ENCODE results near the gene DNAH9.

DNAH9 gene

GRCh38 chr17:11598274-11599221 lies at the start of gene DNAH9:
Gene DNAH9 (plus strand): TSS chr17:11598470. CDS start chr17:11598499, 29 bp downstream.
- no peak for TF ChIP-seq JUND (IDR thresholded peaks at IDR 0.05; ENCODE audit: low read depth)
- in situ Hi-C loops (cut with HindIII; ENCODE audit: low pct_unique_long_range_greater_than_20kb, low sequenced_read_pairs) = no loop called here
- DNase-seq (ENCODE audit: low read depth in 1 of 2, low spot score in 1 of 2) = no peak

DNA sequence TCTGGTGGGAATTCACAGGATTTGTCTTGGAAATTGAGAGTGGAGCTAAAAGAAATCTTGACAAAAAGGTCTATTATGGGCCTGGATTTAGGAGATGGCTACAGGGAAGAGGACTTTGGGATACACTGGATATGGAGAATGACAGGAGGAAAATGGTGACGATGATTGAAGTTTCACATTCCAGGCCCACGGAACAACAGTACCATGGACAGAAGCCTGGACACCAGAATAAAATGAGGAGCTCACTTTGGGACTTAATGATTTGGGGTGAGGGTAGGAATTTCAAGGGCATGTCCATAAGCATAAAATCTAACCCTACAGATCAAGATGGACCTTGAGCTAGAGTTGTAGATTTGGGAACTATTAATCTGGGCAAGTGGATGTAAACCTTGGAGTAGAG lies 47.8 kb upstream of the DNAH9 start:
- in situ Hi-C loops (cut with HindIII; ENCODE audit: low pct_unique_long_range_greater_than_20kb, low sequenced_read_pairs) = no loop called here
- DNase-seq (ENCODE audit: low read depth in 1 of 2, low spot score in 1 of 2) = no peak
- no peak for TF ChIP-seq JUND (IDR thresholded peaks at IDR 0.05; ENCODE audit: low read depth)

GRCh38 chr17:11551442-11551841 lies 46.8 kb upstream of the DNAH9 start:
- in situ Hi-C loops (cut with HindIII; ENCODE audit: low pct_unique_long_range_greater_than_20kb, low sequenced_read_pairs) = no loop called here
- TF ChIP-seq JUND (IDR thresholded peaks at IDR 0.05; ENCODE audit: low read depth) = no peak

DNA sequence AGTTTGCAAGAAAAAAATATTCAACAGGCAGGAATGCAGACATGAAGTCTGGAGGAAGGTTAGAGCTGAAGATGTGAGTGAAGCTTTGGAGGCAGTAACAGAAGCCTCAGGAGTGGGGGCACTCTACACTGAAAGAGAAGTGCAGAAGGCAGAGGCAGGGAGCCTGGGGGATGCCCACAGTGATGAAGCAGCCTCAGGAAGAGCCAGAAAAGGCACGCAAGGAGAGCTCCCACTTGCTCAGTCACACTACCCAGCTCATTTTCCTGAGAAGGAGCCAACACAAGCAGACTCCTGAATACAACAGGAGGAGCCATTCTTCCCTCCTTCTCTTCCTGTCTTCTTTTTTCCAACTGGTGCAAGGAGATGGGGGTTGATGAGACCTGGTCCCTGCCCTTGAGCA lies 45.1 kb upstream of the DNAH9 start:
- in situ Hi-C loops (cut with HindIII; ENCODE audit: low pct_unique_long_range_greater_than_20kb, low sequenced_read_pairs) = no loop called here
- no peak for DNase-seq (ENCODE audit: low read depth in 1 of 2, low spot score in 1 of 2)
- TF ChIP-seq JUND (IDR thresholded peaks at IDR 0.05; ENCODE audit: low read depth) = no peak

More at GRCh38 chr17:11551442-11551841, 46.8 kb upstream of the DNAH9 start:
- DNase-seq (ENCODE audit: low read depth in 1 of 2, low spot score in 1 of 2) = no peak

DNA sequence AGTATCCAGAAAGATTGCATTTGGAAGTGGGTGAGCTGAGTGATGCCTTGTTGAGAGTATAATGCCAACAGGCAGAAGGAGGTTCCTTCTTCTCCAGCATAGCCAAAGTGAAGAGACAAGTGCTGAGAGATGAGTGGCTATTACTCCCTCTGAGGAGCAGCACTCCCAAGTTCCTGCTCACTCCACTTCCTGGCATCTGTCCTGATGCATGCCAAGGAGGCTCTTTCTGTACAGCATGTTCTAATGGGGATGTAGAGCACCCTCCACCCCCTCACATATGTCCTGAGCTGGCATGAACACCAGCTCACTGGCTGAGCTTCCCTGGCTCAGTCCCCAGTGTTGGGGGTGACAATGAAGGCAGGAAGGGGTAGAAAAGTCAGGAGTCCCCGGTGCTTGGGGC lies 44.2 kb upstream of the DNAH9 start:
- in situ Hi-C loops (cut with HindIII; ENCODE audit: low pct_unique_long_range_greater_than_20kb, low sequenced_read_pairs) = no loop called here
- no peak for DNase-seq (ENCODE audit: low read depth in 1 of 2, low spot score in 1 of 2)
- no peak for TF ChIP-seq JUND (IDR thresholded peaks at IDR 0.05; ENCODE audit: low read depth)

- no peak for DNase-seq (ENCODE audit: low read depth in 1 of 2, low spot score in 1 of 2)
- in situ Hi-C loops (cut with HindIII; ENCODE audit: low pct_unique_long_range_greater_than_20kb, low sequenced_read_pairs) = no loop called here
- TF ChIP-seq JUND (IDR thresholded peaks at IDR 0.05; ENCODE audit: low read depth) = no peak
These were observed 43.7 kb upstream of the DNAH9 start for GRCh38 chr17:11554542-11554941.

DNA sequence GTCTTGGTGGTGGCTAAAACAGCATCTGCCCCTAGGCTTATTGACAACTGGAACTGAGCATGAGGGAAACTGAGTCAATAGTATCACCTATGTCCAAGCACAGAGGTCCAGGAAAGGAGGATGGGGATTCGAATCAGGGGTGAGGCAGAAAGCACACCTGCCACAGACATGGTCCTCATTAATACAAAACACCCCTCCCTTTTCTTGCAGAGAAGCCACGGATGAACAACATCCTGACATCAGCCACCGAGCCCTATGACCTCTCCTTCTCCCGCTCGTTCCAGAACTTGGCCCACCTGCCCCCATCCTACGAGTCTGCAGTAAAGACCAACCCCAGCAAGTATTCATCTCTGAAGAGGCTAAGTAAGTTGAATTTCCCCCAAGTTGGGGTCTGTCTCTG lies 42.7 kb upstream of the DNAH9 start:
- no peak for DNase-seq (ENCODE audit: low read depth in 1 of 2, low spot score in 1 of 2)
- in situ Hi-C loops (cut with HindIII; ENCODE audit: low pct_unique_long_range_greater_than_20kb, low sequenced_read_pairs) = no loop called here
- TF ChIP-seq JUND (IDR thresholded peaks at IDR 0.05; ENCODE audit: low read depth) = no peak

DNA sequence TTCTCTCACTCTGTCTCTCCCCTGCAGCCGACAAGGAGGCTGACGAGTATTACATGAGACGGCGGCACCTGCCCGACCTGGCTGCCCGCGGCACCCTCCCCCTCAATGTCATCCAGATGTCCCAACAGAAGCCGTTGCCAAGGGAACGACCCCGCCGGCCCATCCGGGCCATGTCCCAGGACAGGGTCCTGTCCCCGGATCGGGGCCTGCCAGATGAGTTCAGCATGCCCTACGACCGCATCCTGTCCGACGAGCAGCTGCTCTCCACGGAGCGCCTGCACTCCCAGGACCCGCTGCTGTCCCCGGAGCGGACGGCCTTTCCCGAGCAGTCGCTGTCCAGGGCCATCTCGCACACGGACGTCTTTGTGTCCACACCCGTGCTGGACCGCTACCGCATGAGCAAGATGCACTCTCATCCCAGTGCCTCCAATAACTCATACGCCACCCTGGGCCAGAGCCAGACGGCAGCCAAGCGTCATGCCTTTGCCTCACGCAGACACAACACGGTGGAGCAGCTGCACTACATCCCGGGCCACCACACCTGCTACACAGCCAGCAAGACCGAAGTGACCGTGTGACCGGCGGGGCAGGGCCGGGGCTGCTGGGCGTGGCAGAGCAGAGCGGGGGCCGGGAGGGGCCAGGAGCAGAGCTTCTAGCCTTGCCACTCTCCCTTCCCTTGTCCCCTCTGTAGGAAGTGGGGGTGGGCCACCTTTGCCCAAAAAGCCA lies 40.4 kb upstream of the DNAH9 start:
- no peak for TF ChIP-seq JUND (IDR thresholded peaks at IDR 0.05; ENCODE audit: low read depth)
- in situ Hi-C loops (cut with HindIII; ENCODE audit: low pct_unique_long_range_greater_than_20kb, low sequenced_read_pairs) = no loop called here
- DNase-seq (ENCODE audit: low read depth in 1 of 2, low spot score in 1 of 2) = no peak

DNA sequence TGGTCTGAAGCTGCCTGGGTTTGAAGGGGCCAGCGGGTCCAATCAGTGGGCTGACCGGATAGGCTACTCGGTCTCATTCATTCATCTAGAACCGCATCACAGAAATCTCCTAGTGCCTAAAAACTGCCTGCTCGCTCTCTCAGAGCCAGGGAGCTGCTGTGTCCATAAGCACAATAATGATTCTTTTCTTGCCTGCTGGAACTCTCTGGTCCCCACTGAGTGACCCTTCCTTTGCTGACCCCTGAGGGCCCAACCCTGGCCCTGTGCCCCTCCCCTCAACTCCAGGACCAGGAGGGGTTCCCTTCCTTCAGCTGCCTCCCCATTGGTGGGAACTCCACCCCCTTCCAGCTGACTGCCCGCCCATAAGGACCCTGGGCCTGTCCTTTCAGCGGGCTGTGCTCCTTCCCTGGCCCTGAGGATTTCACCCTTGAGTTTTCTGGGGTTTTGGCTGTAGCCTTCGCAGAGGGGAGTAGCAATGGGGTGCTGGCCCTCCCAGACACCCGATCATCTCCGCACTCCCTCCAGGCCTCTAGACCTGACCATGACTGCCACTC lies 39.5 kb upstream of the DNAH9 start:
- in situ Hi-C loops (cut with HindIII; ENCODE audit: low pct_unique_long_range_greater_than_20kb, low sequenced_read_pairs) = no loop called here
- no peak for DNase-seq (ENCODE audit: low read depth in 1 of 2, low spot score in 1 of 2)
- TF ChIP-seq JUND (IDR thresholded peaks at IDR 0.05; ENCODE audit: low read depth) = no peak

DNA sequence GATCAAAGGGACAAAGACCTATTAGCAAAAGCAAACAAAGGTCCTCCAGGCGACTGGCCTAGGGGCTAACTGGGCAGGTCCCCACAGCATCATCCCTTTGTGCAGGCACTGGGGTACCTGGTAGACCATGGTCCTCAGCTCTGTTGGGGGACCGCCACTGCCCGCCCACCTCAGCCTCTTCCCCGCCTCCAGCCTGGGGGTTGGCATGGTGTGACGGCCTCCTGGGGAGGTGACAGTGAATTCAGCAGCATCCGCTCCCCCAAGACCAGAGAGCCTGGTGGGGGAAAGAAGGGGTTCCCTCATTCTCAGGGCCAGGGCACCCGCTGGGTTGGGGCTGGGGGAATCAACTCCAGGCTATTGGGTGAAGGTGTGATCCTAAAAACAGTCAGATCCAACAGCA lies 38.7 kb upstream of the DNAH9 start:
- in situ Hi-C loops (cut with HindIII; ENCODE audit: low pct_unique_long_range_greater_than_20kb, low sequenced_read_pairs) = no loop called here

GRCh38 chr17:11561281-11561680 lies 37.0 kb upstream of the DNAH9 start:
- no peak for TF ChIP-seq JUND (IDR thresholded peaks at IDR 0.05; ENCODE audit: low read depth)
- no peak for DNase-seq (ENCODE audit: low read depth in 1 of 2, low spot score in 1 of 2)
- in situ Hi-C loops (cut with HindIII; ENCODE audit: low pct_unique_long_range_greater_than_20kb, low sequenced_read_pairs) = no loop called here

More for the DNA sequence above, 38.7 kb upstream of the DNAH9 start:
- TF ChIP-seq JUND (IDR thresholded peaks at IDR 0.05; ENCODE audit: low read depth) = no peak
- no peak for DNase-seq (ENCODE audit: low read depth in 1 of 2, low spot score in 1 of 2)

- no peak for DNase-seq (ENCODE audit: low read depth in 1 of 2, low spot score in 1 of 2)
- no peak for TF ChIP-seq JUND (IDR thresholded peaks at IDR 0.05; ENCODE audit: low read depth)
- in situ Hi-C loops (cut with HindIII; ENCODE audit: low pct_unique_long_range_greater_than_20kb, low sequenced_read_pairs) = no loop called here
These were observed 36.6 kb upstream of the DNAH9 start for GRCh38 chr17:11561702-11562101.

All from T47D (cell line).